GM06990 (cell line): Measurements from ENCODE around the gene ZBTB20.

Experiments used
- DNase-seq: peaks from one replicate; pipeline ENCODE4 v3.0.0-alpha.2; 2011; ENCODE audit not compliant: insufficient read length; ENCODE audit errors: extremely low read depth
- H3K27me3 ChIP-seq: replicated peaks from 2 replicates; pipeline ENCODE4 v1.6.0; 2011; ENCODE audit warnings: low read length; ENCODE audit not compliant: control insufficient read depth, insufficient read depth
- H3K36me3 ChIP-seq: 2 replicates; pipeline ENCODE4 v1.5.1; 2011; ENCODE audit warnings: low read length; ENCODE audit not compliant: control insufficient read depth, insufficient read depth
- H3K4me3 ChIP-seq: replicated peaks from 2 replicates; pipeline ENCODE4 v1.5.1; 2011; ENCODE audit warnings: low read depth, mild to moderate bottlenecking, control low read depth, low read length
- CTCF ChIP-seq: IDR thresholded peaks from 2 replicates; pipeline ENCODE4 v1.5.1; 2011; ENCODE audit warnings: low read length, control low read depth, mild to moderate bottlenecking, inconsistent platforms; ENCODE audit not compliant: insufficient read depth, poor library complexity, severe bottlenecking

Gene ZBTB20

DNA sequence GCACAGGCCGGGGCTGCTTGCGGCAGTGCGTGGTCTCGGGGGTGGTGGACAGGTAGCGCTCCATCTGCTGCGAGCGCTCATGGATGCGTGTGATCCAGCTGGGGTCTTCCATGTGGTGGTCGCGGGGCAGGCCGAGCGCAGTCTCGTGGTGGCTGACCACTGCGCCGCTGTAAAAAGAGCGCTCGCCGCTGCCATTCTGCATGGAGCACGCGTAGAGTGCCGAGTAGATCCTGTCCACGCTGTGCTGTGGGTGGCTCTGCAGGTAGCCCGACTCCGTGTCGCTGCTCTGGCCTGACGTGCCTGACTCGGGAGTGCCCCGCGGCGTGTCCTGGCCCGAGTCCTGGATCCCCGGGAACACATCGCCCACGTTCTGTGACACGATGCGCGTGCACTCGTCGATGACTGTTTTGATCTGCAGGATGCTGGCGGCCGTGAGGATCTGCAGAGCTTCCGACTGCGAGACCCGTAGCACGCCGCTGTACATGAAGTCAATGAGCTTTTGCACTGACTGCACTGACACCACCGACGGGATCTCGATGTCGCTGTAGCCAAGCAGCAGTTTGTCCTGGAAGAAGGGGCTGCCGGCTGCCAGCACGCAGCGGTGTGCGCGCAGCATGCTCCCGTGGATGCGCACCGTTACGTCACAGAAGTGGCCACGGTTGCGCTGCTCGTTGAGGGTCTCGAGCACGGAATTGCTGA is 795.8 kb downstream of the ZBTB20 start:
- Histone ChIP-seq H3K36me3 (peaks cover 6% of the 10 kb centered on the region), H3K27me3 (no peaks in the 10 kb centered on the region), H3K4me3 (no peak overlapping the region)
- no peak for DNase-seq
- TF ChIP-seq CTCF: no peak

DNA sequence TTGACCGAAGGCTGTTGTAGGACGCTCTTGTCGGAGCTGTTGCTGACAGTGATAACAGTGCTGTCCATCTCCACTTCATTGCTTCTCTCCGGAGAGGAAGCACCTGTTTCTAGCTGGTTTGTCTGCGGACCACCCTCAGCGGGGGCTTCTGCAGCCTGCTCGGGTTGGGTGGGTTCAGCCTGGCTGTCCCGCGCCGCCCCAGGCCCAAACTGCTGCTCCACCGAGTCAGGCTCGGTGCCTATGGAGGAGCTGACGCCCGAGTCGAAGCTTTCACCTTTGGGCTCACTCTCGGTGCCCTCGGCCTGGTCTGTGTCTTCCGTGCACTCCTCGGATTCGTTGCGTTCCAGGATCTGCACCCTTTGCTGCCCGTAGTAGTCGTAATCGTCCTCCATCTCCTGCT is 796.4 kb downstream of the ZBTB20 start:
- H3K4me3 ChIP-seq: no peak overlapping the region
- no peak for DNase-seq
- no peak for TF ChIP-seq CTCF
- peaks cover 6% of the 10 kb centered on the region for H3K36me3 ChIP-seq
- no peaks in the 10 kb centered on the region for H3K27me3 ChIP-seq

- no peak for TF ChIP-seq CTCF
- Histone ChIP-seq H3K4me3 (no peak overlapping the region), H3K36me3 (peaks cover 6% of the 10 kb centered on the region), H3K27me3 (no peaks in the 10 kb centered on the region)
- no peak for DNase-seq
Observed at GRCh38 chr3:114350271-114350670, 796.8 kb downstream of the ZBTB20 start.

DNA sequence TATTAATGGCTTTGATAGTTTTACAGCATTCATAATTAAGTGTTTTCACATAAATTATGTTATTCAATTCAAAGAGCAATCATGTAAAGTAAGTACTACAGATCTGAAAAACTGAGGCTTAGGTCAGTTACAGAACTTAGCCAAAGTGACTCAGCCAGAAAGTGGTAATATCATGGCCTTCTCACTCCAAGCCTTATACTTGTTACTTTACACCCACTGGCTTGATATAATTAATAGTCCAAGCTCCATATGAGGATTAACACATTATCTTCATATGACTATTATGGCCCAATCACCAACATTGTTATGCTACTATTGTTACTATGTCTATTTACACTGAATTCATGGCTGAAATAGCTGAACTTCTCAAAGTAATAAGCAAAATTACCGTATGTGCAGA is 802.6 kb downstream of the ZBTB20 start:
- Histone ChIP-seq H3K36me3 (no peaks in the 10 kb centered on the region; the same call in none of the 2 replicates), H3K4me3 (no peak overlapping the region), H3K27me3 (no peaks in the 10 kb centered on the region)
- DNase-seq: no peak
- TF ChIP-seq CTCF: no peak

GRCh38 chr3:114338651-114339357 is 808.3 kb downstream of the ZBTB20 start:
- DNase-seq: no peak
- Histone ChIP-seq H3K27me3 (no peaks in the 10 kb centered on the region), H3K4me3 (no peak overlapping the region), H3K36me3 (no peaks in the 10 kb centered on the region; the same call in none of the 2 replicates)
- no peak for TF ChIP-seq CTCF
